Natural killer cell (primary cell): ENCODE data around the gene DENND2D. TPM values are rescaled to one million over a fixed set of nuclear protein-coding genes. Genes with fewer than 3 reads are reported as not detected.

Experiments
- ATAC-seq, 3 donors: fragments of 150-1000 bp in 2 of 3; fragments of 200-7000 bp in 1 of 3; cut with Tn5 transposase; 1 replicate in 1 of 3; 2 replicates in 2 of 3; pipeline ENCODE4 v1.10.0; 2021; ENCODE audit warnings: mild to moderate bottlenecking in 2 of 3, moderate library complexity in 2 of 3
- DNase-seq, 2 donors: peaks; one replicate each; pipeline versions ENCODE4 v3.0.0 to v3.0.0-alpha.2; 2013 to 2021; ENCODE audit warnings: mixed read lengths in 1 of 2
- H3K27ac ChIP-seq: one replicate; pipeline ENCODE4 v1.5.1; 2013; ENCODE audit warnings: mild to moderate bottlenecking, low read length
- H3K27me3 ChIP-seq: one replicate; pipeline ENCODE4 v1.6.1; 2013; ENCODE audit warnings: low read length; ENCODE audit not compliant: control insufficient read depth, insufficient read depth
- H3K36me3 ChIP-seq: one replicate; pipeline ENCODE4 v1.6.1; 2013; ENCODE audit warnings: low read length; ENCODE audit not compliant: control insufficient read depth, insufficient read depth
- H3K4me1 ChIP-seq: one replicate; pipeline ENCODE4 v1.6.1; 2013; ENCODE audit warnings: low read length; ENCODE audit not compliant: control insufficient read depth, insufficient read depth
- H3K4me3 ChIP-seq: one replicate; pipeline ENCODE4 v1.5.1; 2013; ENCODE audit warnings: low read length
- H3K9me3 ChIP-seq: one replicate; pipeline ENCODE4 v1.6.1; 2013; ENCODE audit warnings: low read length; ENCODE audit not compliant: control insufficient read depth, insufficient read depth
- H3K27ac Mint-ChIP-seq, 2 donors: one replicate each; pipeline ENCODE4 v1.8.0; 2022; ENCODE audit warnings: mild to moderate bottlenecking in 2 of 2, mixed read lengths in 2 of 2, moderate library complexity in 1 of 2
- H3K27me3 Mint-ChIP-seq, 2 donors: one replicate each; pipeline ENCODE4 v1.8.0; 2022; ENCODE audit warnings: low read depth in 2 of 2, mixed read lengths in 2 of 2
- H3K36me3 Mint-ChIP-seq: one replicate; pipeline ENCODE4 v1.8.0; 2022; ENCODE audit warnings: mixed read lengths
- H3K4me1 Mint-ChIP-seq, 2 donors: one replicate each; pipeline ENCODE4 v1.8.0; 2022; ENCODE audit warnings: mixed read lengths in 2 of 2
- H3K4me3 Mint-ChIP-seq: one replicate; pipeline ENCODE4 v1.8.0; 2022; ENCODE audit warnings: mild to moderate bottlenecking, moderate library complexity, mixed read lengths
- H3K9me3 Mint-ChIP-seq, 2 donors: one replicate each; pipeline ENCODE4 v1.8.0; 2022; ENCODE audit warnings: mixed read lengths in 2 of 2
- CTCF ChIP-seq: fragments of 200-600 bp; IDR thresholded peaks from one replicate; pipeline ENCODE4 v1.8.0; 2022; ENCODE audit warnings: antibody characterized with exemption
- WGBS: methylation state at CpG from one replicate; pipeline ENCODE4 v1.1.7; 2013; ENCODE audit warnings: missing lambda C conversion rate; ENCODE audit not compliant: insufficient coverage; 5-methylcytosine and 5-hydroxymethylcytosine counted together
- intact Hi-C: fragments of 100-400 bp; cut with micrococcal nuclease; formaldehyde crosslinking; loops from one replicate; pipeline ENCODE4 v1.14.2; 2022
- total RNA-seq, 4 donors: library from RNA; stranded (reverse); fragments of 120-200 nt in 1 of 4; gene quantifications; one replicate each; pipeline versions ENCODE4 v1.2.3 to v1.2.4, GENCODE V29; 2013 to 2022

Gene DENND2D
- total RNA-seq, 3 donors from 2014 or later (not counting 1 experiment from before 2014, with no cell fraction given), result 203 to 297 (median 203) TPM

DNA sequence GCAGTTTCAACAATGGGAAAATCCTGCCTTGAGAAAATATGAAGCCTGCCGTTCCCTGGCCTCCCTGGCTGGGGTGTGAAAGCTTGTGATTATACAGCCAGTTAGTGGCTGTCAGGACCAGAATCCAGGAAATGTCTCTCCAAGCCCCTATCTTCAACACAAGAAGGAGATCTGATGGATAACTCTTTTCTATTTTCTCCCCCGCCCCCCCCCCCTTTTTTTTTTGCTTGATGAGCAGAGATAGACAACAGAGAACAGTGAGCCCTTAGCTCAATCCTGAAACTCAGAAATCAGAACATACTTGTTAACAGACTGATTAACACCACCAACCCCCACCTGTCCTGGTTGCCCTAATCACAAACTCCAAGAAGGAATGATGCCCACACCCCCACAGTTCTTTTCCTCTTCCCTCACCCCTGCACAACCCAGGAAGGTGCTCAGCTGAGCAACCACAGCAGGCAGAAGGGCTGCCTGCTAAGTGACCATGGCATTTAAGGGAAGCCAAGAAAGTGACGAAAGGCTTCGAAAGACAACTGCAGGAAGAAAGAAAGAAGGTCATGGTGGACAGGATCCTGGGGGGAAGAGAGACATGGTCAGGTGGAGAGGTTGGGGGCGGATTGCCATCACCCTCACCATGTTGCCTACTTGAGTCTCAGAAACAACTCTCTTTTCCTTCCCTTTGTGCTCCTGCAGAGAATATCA is 12.3 kb upstream of the DENND2D start:
- Histone ChIP-seq H3K27ac (no peak overlapping the region), H3K9me3 (no peaks in the 10 kb centered on the region), H3K27me3 (no peaks in the 10 kb centered on the region), H3K36me3 (no peaks in the 10 kb centered on the region), H3K4me3 (no peak overlapping the region), H3K4me1 (peaks cover 53% of the 10 kb centered on the region)
- peak overlapping the region; percentile 86 for H3K4me3 Mint-ChIP-seq
- H3K4me1 Mint-ChIP-seq, result peaks cover 52% of the 10 kb centered on the region in 2 donors
- H3K27me3 Mint-ChIP-seq, result peaks cover 0 to 5% of the 10 kb centered on the region in 2 donors
- WGBS, result 78% methylated on average over 5 of the region's 5 CpGs
- peaks cover 2 to 3% of the 10 kb centered on the region in 2 donors for H3K9me3 Mint-ChIP-seq
- TF ChIP-seq CTCF, result no peak
- ATAC-seq, result no peak
- peak in 1 of 2 donors; percentile 3 for DNase-seq
- peak overlapping the region; percentile 94 to 95 for H3K27ac Mint-ChIP-seq
- H3K36me3 Mint-ChIP-seq, result no peaks in the 10 kb centered on the region
- intact Hi-C loops, result loop anchor here (10.0 kb wide), 1 partner anchor 538 kb away; the partner anchor contains the start of gene KCNA3

DNA sequence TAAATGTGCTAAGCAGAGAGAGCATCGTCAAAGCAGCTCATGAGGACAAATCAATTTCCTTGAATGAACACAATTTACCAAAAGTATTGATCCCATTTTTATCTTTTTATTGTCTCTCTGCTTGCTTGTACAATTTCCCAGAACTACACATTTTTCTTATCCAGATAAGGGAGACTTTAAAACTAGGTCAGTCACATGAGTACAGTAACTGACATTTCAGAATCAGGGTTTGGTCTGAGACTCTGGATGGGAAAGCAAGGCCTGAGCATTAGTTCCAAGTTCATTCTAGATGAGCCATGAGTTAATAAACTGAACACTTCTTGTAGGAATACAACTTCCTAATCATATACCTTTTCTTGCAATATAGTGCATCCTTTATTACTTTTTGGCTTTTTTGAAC is 11.5 kb upstream of the DENND2D start:
- Histone ChIP-seq H3K27me3 (no peaks in the 10 kb centered on the region), H3K9me3 (no peaks in the 10 kb centered on the region), H3K4me3 (no peak overlapping the region), H3K27ac (no peak overlapping the region), H3K36me3 (no peaks in the 10 kb centered on the region), H3K4me1 (peaks cover 44% of the 10 kb centered on the region)
- no peak for TF ChIP-seq CTCF
- intact Hi-C loops, result loop anchor here (10.0 kb wide), 1 partner anchor 537 kb away; the partner anchor contains the start of gene KCNA3
- ATAC-seq (no peak), DNase-seq (no peak)
- H3K9me3 Mint-ChIP-seq, result peaks cover 2 to 3% of the 10 kb centered on the region in 2 donors
- peaks cover 0 to 5% of the 10 kb centered on the region in 2 donors for H3K27me3 Mint-ChIP-seq
- H3K27ac Mint-ChIP-seq, result no peak overlapping the region
- no peak overlapping the region for H3K4me3 Mint-ChIP-seq
- WGBS, result 100% methylated on average over 1 of the region's 1 CpG
- peaks cover 43 to 51% of the 10 kb centered on the region in 2 donors for H3K4me1 Mint-ChIP-seq
- H3K36me3 Mint-ChIP-seq, result no peaks in the 10 kb centered on the region

- no peak overlapping the region for H3K4me3 Mint-ChIP-seq
- ATAC-seq, result no peak
- DNase-seq, result no peak
- intact Hi-C loops, result loop anchor here (10.0 kb wide), 2 partner anchors 535 to 545 kb away; partner anchors contain the start of genes DDX20 and KCNA3
- no peak for TF ChIP-seq CTCF
- H3K9me3 ChIP-seq, result no peaks in the 10 kb centered on the region
- WGBS, result 100% methylated on average over 2 of the region's 4 CpGs
- H3K27me3 Mint-ChIP-seq, result no peaks in the 10 kb centered on the region
- no peaks in the 10 kb centered on the region for H3K27me3 ChIP-seq
- H3K9me3 Mint-ChIP-seq, result no peaks in the 10 kb centered on the region
- H3K4me1 Mint-ChIP-seq, result peaks cover 38 to 47% of the 10 kb centered on the region in 2 donors
- H3K27ac Mint-ChIP-seq, result no peak overlapping the region
- no peak overlapping the region for H3K4me3 ChIP-seq
- peaks cover 30% of the 10 kb centered on the region for H3K4me1 ChIP-seq
- H3K36me3 ChIP-seq, result no peaks in the 10 kb centered on the region
- H3K27ac ChIP-seq, result no peak overlapping the region
- H3K36me3 Mint-ChIP-seq, result no peaks in the 10 kb centered on the region
These were observed 9.2 kb upstream of the DENND2D start for GRCh38 chr1:111209622-111210021.
